Vagina (tissue), 2 donors: ENCODE results near the gene METTL4.

Experiments used
- CTCF ChIP-seq, 3 experiments: fragments of 450-650 bp in 2 of 3; fragments of 200-600 bp in 1 of 3; sonication (generic) in 1 of 3; IDR thresholded peaks; one replicate each; pipeline ENCODE4 v1.5.1; 2017 to 2019; ENCODE audit warnings: antibody characterized with exemption in 3 of 3, mild to moderate bottlenecking in 2 of 3, moderate library complexity in 2 of 3
- POLR2A ChIP-seq, 2 donors: fragments of 450-650 bp; IDR thresholded peaks; one replicate each; pipeline ENCODE4 v1.6.1; 2017; ENCODE audit warnings: antibody characterized with exemption in 2 of 2, mild to moderate bottlenecking in 2 of 2, moderate library complexity in 2 of 2
- POLR2AphosphoS5 ChIP-seq, 2 donors: sonication (generic); formaldehyde crosslinking; IDR thresholded peaks; one replicate each; pipeline ENCODE4 v1.9.0; 2017; ENCODE audit warnings: antibody characterized with exemption in 2 of 2, mild to moderate bottlenecking in 2 of 2, low read depth in 1 of 2; ENCODE audit not compliant: insufficient read depth in 1 of 2

GRCh38 chr18:2618009-2618408, 46.7 kb upstream of the METTL4 start:
- TF ChIP-seq CTCF (IDR thresholded peaks at IDR 0.05), result no peak
- TF ChIP-seq POLR2A (IDR thresholded peaks at IDR 0.05), result no peak
- TF ChIP-seq POLR2AphosphoS5 (IDR thresholded peaks at IDR 0.05; ENCODE audit: insufficient read depth in 1 of 2, low read depth in 1 of 2), result no peak
